Measurements from ENCODE around the gene IQCF2.
"Not testable (repeated sequence)": the region's sequence is repeated elsewhere in the genome, so short reads cannot be mapped to it uniquely, and the experiment has no call there.

The IQCF2 gene

DNA sequence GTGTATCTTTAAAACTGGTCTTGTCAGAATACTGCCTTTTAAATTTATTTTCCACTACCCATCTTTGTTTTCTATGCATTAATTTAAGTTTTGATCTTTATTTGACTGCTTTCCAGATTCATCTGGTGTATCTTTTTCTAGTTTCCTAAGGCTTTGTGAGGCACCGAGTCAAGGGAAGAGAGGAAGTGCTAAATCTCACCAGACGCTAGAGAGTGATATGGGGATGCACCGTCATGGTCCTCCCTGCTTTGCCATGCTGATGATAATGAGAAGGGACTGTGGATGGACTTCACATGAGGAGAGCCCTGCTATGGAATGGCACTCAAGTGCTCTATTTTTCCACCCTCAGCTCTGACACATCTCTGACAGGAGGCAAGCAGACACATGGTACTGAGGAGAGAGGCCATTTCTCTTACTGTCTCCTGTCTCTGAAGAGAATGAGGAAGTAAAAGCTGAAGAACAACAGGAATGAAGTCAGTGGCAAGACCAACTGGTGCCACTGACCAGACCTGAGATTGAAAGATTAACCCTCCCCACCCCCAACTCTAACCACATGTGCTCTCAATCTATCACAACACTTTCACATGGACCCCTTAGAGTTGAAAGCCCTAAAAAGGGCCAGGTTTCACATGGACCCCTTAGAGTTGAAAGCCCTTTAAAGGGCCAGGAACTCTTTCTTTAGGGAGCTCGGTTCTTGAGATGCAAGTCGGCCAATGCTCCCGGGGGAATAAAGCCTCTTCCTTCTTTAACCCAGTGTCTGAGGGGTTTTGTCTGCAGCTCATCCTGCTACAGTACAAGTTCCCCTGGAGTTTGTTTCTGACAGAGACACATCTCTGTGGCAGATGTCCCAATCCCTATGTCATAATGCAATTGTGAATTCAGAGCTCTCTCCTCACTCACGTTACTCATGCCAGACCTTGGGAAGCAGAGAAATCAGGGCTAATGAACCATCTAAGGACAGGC is at the start of gene IQCF2:
Gene IQCF2 (plus strand): TSS at position 913 of the 963 bp plus-strand sequence. CDS start 52 bp downstream, outside the sequence.
- no peak for DNase-seq

DNA sequence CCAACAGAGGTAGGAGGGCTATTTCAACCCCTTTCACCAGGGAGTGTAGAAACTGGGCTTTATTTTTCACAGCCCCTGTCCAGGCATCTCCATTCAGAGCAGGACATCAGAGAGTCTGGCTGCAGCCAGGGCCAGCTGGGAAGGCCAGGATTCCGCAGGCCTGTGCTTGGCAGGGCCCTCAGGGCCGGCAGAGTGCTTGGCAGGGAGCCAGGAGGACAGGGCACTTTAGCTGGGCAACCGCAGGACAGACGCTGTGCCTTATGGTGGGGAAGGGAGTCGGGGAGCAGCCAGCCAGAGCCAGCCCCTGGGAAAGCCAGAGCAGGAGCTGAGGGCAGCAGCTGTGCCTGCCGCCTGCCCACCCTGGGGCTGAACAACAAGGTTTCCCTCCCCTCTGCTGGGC is 47.9 kb upstream of the IQCF2 start:
- DNase-seq = no peak

DNA sequence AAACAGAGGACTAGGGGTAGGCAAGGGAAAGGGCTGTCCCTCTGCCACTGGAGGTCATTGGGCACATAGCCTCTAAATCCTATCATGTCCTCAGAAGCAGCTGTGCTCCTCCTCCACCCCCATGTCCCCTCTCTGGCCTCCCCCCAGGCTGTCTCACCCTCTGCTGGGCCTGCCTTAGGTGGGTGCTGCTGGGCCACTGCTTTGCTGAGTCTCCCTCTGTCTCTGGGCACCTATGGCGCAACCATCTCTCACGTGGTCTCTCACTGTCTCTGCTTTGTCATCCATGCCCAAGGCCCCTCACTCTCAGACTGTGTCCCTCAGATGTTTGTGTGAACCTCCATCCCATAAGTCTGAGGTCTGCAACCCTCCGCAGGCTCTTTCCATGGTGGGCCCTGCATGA is 47.4 kb upstream of the IQCF2 start:
- DNase-seq = no peak

DNA sequence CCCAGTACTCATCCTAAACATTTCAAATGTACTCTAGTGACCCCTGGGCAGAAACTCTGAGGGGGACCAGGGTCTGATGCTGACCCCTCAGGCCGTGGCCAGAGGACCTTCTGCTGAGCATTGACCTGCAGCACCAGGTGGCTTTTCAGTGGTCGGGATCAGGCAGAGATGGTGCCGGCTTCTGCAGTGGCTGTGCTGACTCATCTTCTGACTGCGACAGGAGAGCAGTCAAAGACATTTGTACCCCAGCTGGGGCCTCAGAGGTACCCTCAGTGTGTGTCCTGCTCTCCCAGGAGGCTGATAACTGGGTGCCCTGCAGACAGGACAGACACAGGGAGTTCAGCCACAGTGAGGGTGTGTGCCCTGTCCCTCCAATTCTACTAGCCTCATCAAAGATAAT is 45.8 kb upstream of the IQCF2 start:
- no peak for DNase-seq

DNA sequence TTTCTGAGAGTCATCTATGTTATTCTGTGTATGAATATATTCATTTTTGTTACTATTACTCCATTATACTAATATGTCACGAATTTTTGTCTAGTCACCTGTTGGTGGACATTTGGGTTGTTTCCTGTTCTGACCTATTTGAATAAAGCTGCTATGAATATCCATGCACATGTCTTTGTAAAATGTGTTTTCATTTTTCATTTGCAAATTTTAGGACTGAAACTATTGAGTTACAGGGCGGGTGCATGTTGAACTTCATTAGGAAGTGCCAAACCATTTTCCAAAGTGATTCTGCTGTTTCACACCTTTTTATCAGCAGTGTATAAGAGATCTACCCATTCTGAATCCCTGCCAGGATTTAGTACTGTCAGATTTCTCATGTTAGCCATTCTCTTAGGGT is 44.7 kb upstream of the IQCF2 start:
- DNase-seq = no peak

DNA sequence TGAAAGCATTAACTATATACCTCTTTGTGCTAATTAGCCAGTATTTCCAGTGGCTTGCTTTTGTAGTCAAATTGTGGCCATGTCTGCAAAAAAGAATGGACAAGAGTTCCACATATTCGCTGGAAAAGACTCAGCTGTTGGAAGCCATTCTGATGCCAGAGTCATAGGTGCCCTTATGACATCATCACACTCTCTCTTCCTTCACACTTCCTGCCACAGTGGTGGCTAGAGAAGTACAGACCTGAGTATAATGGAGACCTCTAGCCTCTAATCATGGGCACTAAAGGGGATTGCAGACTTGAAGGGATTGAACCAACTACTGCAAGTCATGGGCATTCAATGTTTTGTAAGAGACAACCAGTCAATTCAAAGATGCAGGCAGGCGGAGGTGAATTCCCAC is 44.0 kb upstream of the IQCF2 start:
- DNase-seq = no peak

DNA sequence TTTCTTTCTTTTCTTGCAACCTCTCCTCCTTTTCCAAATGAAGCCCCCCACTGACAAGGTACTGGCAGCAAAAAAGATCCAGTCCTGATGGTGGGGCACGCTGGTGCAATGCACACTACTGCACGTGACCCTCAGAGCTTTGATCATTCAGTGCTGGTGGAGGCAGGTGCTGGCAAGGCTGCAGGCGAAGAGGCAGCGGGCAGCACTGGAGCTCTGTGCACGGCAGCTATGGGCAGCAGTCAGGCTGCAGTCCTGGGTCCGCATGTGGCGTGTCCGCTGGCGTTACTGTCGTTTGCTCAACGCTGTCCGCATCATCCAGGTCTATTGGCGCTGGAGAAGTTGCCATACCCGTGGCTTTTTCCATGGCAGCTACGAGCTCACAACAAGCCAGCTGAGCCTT is 42.3 kb upstream of the IQCF2 start:
- no peak for DNase-seq

DNA sequence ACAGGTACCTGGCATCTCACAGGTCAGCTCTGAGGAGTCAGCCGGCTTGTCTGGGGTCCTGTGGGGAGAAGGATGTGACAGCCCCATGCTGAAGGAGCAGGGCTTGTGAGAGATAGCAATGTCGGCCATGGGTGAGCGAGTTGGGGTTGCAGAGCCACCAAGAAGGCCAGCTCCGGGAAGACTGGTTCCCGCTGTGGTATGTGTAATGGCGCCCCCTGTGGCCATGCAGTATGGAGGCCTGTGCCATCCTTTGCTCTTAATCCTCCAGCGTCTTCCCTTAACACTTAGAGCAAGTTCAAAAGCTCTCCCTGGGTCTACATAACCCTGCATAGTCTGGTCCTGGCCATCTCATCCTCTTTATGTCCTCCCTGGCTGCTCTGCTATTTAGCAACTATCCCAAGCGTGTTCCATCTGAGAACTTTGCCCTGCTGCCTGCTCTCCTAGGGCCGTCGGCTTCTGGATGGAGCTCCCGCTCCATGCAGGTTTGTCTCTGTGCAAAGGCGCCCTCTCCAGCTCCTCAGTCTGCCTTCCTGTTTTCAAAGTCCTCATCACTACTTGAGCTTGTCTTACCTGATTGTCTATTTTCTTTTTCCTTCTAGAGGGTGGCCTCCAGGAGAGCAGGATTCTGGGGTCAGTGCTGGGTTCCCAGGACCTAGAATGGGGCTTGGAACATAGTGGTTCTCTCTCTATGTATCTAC is 41.6 kb upstream of the IQCF2 start:
- no peak for DNase-seq

DNA sequence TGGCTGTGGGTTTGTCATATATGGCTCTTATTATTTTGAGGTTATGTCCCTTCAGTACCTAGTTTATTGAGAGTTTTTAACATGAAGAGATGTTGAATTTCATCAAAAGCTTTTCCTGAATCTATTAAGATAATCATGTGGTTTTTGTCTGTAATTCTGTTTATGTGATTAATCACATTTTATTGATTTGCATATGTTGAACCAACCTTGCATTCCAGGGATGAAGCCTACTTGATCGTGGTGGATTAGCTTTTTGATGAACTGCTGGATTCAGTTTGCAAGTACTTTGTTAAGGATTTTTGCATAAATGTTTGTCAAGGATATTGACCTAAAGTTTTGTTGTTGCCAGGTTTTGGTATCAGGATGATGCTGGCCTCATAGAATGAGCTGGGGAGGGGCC is 33.1 kb upstream of the IQCF2 start:
- no peak for DNase-seq

DNA sequence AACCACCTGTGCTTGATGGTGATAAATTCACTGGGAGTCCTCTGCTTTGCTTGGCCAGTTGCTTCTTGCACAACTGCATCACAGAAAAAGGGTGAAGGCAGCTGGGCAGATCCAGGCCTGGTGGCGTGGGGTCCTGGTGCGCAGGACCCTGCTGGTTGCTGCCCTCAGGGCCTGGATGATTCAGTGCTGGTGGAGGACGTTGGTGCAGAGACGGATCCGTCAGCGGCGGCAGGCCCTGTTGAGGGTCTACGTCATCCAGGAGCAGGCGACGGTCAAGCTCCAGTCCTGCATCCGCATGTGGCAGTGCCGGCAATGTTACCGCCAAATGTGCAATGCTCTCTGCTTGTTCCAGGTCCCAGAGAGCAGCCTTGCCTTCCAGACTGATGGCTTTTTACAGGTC is 31.1 kb upstream of the IQCF2 start:
- DNase-seq = no peak

DNA sequence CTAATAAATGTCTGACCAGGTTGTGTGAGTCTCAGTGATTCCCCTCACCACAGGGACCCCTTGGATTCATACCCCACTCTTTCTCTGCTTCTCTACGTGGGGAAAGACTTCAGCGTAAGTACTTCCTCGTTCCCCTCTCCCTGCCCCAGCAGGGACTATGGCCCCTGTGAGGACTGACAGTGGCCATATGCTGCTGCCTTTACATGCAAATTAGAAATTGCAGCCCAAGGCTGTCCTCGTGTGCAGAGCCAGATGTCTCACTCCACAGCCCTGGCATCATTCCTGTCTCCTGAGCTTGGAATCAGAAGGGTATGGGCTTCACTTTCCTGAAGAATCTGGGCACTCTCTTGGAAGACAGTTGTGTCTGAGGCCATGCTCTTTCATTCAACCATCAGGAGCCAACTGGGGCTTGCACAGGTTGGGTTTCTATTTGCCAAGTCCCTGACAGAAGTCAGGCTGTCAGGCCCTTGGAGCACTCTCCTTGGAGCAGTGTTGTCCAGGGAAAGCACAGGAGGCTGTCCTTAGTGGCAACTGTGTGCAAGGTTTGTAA is 30.5 kb upstream of the IQCF2 start:
- DNase-seq = no peak

DNA sequence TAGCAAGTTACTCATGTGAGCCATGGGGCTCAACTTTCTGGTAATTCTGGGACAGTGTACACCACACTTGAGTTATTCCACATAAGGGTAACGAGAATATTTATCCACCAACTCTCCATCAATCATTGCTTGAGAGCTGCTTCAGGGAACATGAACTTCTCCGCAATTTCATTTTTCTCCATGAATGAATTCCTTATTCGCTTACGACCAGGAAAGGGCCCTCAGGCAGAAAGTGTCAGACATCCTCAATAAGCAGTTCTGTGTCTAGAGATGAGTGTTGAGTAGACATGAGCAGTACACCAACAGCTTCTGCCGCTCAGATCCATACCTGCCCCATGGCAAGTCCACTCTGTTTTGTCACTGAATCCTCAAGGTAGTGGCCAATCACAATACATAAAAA is 24.8 kb upstream of the IQCF2 start:
- DNase-seq = no peak

DNA sequence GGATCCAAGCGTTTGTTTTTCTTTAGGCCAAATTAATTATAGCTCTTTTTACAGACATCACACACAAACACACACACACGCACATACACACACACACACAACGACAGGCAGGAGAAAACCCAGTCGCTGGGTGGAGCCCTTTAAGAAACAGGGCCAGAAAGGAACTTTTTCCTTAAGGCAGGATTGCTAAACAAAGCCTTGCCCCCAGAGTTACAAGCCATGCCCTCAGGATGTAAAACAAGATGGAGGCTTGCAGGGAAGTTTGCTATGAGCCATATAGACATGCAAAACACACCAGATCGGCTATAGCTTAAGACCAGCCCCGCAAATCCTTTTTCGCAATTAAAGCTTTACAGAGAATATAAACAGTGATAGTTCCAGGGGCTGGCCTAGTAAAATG is 16.3 kb upstream of the IQCF2 start:
- DNase-seq = no peak

DNA sequence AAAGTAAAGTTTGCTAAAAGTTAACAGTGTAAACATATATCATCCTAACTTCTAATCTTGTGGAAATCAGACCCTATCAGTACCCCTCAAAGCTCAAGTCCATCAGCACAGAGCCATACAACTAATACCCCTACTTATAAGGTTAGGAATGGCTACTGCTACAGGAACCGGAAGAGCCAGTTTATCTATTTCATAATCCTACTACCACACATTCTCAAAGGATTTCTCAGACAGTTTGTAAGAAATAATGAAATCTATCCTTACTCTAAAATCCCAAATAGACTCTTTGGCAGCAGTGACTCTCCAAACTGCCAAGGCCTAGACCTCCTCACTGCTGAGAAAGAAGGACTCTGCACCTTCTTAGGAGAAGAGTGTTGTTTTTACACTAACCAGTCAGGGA is 6.0 kb upstream of the IQCF2 start:
- DNase-seq = not testable (repeated sequence)

DNA sequence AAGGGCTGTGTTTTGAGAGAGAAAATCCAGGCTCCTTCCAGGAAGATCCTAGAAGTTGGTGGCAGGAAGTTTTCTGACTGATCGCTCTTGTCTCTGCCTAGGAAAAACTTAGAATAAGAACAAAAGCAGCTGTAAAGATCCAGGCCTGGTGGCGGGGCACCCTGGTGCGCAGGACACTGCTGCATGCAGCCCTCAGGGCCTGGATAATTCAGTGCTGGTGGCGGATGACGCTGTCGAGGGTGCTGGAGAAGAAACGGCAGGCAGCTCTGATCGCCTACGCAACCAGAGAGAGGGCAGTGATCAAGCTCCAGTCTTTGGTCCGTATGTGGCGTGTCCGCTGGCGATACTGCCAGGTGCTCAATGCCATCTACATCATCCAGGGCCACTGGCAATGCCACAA is 1.5 kb downstream of the IQCF2 start:
- DNase-seq = no peak

DNA sequence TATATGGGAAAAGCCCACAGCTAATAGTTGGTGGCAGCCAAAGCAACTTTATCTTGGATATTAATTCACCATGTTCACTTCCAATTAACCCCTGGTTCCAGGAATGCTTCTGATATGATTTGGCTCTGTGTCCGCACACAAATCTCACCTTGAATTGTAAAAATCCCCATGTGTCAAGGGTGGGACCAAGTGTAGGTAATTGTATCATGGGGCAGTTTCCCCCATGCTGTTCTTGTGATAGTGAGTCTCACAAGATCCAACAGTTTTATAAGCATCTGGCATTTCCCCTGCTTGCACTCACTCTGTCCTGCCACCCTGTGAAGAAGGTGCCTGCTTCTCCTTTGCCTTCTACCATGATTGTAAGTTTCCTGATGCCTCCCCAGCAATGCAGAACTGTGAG is 7.5 kb downstream of the IQCF2 start:
- not testable (repeated sequence) for DNase-seq

DNA sequence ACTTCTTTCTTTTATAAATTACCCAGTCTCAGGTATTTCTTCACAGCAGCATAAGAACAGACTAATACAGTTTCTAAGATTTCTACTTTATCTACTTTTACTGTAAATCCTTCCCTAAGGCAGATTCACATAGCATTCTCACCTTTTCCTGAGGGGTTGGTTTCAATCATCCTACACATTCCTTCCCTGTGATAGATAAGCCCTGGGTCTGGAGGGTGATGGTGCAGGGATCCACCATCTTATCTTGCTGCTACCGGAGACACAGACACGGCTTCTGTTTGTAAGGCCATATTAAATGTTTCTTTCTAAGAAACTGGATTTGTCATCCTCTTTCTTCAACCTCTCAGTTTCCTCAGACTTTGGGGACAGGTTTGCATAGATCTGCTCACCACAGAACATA is 7.9 kb downstream of the IQCF2 start:
- DNase-seq = no peak

DNA sequence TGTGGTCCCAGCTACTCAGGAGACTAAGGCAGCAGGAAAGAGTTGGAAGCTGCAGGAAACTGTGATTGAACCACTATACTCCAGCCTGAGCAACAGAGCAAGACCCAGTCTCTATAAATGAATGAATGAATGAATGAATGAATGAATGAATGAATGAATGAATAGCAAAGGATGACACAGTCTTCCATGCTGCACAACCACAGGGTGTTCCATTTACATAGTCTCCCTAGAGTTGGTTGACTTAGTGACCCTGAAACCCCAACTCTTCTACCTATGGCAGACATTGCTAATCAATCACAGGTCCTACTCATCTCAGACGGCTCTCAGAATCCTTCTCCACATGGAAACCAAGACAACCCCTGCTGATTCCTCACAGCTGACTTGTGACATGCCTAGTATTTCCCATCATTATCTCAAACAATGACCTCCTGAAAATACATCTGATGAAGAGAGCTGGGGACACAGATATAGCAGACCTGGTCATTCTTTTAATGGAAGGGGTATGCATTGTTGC is 11.9 kb downstream of the IQCF2 start:
- DNase-seq = no peak

DNA sequence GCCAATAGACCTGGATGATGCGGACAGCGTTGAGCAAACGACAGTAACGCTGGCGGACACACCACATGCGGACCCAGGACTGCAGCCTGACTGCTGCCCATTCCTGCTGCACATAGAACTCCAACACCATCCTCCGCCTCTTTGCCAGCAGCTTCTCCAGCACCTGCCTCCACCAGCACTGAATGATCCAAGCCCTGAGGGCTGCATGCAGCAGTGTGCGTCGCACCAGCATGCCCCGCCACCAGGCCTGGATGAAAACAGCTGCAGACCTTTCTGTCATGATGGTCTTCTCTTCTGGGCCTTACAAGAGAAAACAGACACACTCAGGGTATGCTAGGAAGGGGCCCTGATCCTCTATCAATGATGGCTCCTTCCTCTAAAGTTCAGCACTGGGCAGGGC is 12.5 kb downstream of the IQCF2 start:
- DNase-seq = no peak

DNA sequence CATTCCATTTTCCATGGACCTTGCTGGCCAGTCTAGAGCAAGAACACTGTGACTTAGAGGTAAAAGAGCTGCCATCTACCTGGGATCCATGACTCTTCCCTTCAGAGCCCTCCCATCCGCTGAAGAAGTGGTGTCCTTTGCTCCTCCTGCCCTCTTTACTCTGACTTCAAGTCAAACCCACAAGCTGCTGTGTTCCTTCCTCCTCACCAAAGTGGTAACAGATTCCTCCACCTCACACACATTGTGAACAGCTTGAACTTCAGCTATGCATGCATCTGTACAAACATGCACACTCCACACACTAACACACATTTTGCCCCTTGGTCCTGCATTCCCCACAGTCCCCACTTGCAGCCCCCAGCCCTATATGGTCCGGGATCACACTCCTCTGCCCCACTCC is 13.0 kb downstream of the IQCF2 start:
- DNase-seq = no peak

DNA sequence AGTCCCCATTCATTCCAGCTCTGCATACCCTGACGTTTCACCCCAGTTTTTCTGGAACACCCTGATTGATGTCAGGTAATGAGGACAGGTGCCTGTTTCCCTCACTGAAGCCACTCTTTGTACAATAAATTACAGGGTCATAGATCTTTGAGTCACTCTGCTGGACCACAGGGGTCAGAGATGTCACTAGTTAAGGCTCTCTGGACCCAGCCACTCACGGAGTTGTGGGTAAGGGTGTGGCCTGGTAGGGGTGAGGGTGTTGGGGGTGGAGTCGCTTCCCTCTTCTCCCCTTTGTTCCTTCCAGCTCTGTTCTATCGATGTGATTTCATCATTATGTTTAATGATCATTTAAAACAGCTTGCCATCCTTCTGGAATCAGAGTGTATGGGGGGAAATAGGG is 13.5 kb downstream of the IQCF2 start:
- no peak for DNase-seq

DNA sequence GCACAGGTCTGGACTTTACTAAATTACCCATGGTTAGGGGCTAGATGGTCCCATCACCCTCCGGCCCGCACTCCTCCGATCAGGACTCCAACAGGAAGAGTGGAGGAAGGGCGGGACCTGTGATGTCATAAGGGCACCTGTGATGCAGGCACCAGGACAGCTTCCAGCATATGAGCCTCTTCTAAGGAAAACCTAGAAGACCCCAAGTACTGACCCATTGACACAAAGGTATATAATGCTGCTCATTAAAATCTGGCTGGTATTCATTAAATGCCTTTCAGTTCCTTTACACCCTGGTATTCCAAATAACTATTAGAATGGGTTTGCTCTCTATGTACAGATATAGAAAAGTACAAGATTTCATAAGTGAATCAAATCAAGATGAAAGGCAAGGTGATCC is 14.1 kb downstream of the IQCF2 start, which contains the start of gene IQCF5:
Gene IQCF5 (minus strand): TSS at position 101 of the 400 bp plus-strand sequence. CDS start 70 bp downstream, at position 31.
- no peak for DNase-seq

DNA sequence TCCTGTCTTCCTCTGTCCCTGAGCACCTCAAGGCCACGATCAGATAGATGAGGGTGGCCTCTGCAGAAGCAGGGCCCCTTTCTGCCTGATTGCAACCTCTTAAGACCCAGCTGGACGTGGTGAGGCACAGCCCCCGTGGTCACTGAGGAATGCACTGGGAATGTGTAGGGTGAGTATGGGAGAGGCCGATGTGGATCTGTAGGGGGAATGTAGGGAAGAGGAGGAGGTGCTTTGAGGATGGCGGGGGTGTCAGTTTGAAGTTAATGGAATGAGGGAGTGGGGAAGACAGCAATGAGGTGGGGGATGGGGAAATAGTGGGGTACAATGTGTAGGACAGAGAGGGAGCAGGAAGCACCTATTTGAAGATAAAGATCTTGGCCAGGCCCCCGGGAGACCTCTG is 14.8 kb downstream of the IQCF2 start:
- DNase-seq = no peak

DNA sequence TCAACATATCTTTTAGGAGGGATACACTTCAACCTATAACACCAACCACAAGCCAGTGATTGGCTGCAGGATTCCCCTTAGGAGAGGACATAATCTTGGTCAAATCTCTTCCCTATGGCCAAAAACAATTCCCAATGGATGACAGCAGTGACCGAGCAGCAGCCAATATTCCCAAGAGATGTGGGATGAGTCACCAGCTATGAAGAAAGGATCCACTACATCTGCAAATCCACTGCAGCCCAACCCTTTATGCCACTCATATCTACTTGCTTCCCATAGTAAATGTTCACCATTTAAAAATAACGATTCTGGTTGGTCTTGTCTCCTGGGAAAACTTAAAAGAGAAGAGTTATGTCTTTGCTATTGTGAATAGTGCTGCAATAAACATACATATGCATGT is 18.5 kb downstream of the IQCF2 start:
- DNase-seq = no peak
